Measurements from ENCODE around the gene CCDC24.
A peak's percentile ranks its signal among the peaks of the same experiment; 100 is the strongest.

Gene CCDC24

DNA sequence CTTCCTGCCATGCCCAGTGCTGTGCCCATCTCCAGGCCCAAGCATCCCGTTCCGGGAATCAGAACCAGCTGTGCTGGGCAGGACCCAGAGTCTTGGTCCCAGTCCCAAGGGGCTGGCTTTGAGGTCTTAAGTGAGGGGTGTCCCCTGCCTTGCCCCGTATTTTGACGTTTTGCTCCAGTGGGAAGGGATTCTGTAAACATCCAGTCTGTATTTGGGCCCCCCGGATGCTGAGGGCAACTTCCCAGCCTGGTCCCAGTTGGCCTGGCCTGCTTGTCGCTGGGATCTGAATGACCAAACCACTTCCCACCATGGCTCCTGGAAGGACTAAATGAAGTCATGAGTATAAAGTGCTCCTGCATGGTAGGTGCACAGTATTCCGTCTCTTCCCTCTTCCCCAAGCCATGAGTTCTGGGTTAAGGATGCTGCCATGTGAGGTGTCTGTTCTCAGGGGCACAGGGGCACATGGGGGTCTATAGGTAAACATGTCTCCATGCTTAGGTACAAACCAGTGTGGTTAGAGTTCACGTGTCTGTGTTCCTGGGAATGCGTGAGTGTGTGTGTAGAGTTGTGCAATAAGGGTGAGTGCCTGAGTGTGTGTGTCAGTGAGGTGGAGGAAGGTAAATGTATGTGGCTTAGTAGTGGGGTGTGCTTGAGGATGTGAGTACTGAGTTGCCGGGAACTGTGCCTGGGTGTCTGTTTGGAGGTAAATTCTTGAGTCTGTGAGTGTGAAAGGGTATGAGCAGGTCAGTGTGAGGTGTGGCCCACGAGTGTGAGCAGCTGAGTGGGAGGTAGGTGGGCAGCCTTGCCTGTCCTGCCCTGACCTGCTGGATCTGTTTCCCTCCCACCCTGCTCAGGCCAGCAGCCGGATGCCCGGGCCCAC, 10.9 kb upstream of the CCDC24 start:
- Histone ChIP-seq H3K4me1 (peaks cover 34% of the 10 kb centered on the region), H3K27me3 (ENCODE audit: low read depth) (no peaks in the 10 kb centered on the region), H3K9me3 (no peaks in the 10 kb centered on the region), H3K36me3 (replicated peaks) (peaks cover 44% of the 10 kb centered on the region), H3K4me3 (peak overlapping the region; percentile 54)
- no peak for DNase-seq (ENCODE audit: low spot score in 2 of 2)
- in situ Hi-C loops (cut with MboI; ENCODE audit: low sequenced_read_pairs): no loop called here

DNA sequence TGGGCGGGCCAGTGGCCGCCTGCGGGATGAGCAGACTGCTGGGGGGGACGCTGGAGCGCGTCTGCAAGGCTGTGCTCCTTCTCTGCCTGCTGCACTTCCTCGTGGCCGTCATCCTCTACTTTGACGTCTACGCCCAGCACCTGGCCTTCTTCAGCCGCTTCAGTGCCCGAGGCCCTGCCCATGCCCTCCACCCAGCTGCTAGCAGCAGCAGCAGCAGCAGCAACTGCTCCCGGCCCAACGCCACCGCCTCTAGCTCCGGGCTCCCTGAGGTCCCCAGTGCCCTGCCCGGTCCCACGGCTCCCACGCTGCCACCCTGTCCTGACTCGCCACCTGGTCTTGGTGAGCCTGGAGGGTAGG, 10.3 kb upstream of the CCDC24 start:
- no peak overlapping the region for H3K4me3 ChIP-seq
- H3K27me3 ChIP-seq (ENCODE audit: low read depth): no peaks in the 10 kb centered on the region
- peaks cover 51% of the 10 kb centered on the region for H3K36me3 ChIP-seq (replicated peaks)
- no peak for DNase-seq (ENCODE audit: low spot score in 2 of 2)
- H3K4me1 ChIP-seq: peaks cover 34% of the 10 kb centered on the region
- in situ Hi-C loops (cut with MboI; ENCODE audit: low sequenced_read_pairs): no loop called here
- no peaks in the 10 kb centered on the region for H3K9me3 ChIP-seq

DNA sequence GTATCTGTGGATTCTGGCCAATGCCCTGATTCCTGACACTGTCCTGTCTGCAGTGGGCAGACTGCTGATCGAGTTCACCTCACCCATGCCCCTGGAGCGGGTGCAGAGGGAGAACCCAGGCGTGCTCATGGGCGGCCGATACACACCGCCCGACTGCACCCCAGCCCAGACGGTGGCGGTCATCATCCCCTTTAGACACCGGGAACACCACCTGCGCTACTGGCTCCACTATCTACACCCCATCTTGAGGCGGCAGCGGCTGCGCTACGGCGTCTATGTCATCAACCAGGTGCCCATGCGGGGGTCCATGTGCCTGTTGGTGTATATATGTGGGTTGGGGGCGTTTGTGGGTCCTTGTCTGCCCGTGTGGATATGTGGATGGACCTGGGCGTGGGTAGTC, 9.8 kb upstream of the CCDC24 start:
- H3K36me3 ChIP-seq (replicated peaks): peaks cover 47% of the 10 kb centered on the region
- no peak for DNase-seq (ENCODE audit: low spot score in 2 of 2)
- H3K4me1 ChIP-seq: peaks cover 29% of the 10 kb centered on the region
- no peaks in the 10 kb centered on the region for H3K9me3 ChIP-seq
- H3K27me3 ChIP-seq (ENCODE audit: low read depth): no peaks in the 10 kb centered on the region
- in situ Hi-C loops (cut with MboI; ENCODE audit: low sequenced_read_pairs): no loop called here
- H3K4me3 ChIP-seq: no peak overlapping the region

DNA sequence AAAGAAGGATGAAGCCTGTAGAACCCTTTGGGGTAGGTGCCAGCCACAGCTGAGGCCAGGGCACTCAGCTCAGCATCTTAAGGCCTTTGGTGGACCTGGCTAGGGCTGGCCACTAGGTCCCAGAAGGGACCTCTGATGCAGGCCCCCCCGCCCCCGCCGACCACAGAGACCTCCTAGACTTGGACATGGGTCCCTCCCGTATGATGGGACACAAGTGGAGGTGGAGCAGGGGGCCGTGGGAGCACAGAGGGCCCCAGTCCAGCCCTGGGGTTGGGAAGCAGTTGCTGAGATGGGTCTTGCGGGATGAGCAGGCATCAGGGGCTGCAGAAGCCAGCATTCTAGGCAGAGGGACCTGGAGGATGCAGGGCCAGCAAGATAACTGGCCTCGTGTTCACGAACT, 9.2 kb upstream of the CCDC24 start:
- H3K36me3 ChIP-seq (replicated peaks): peaks cover 41% of the 10 kb centered on the region
- H3K4me3 ChIP-seq: no peak overlapping the region
- in situ Hi-C loops (cut with MboI; ENCODE audit: low sequenced_read_pairs): no loop called here

DNA sequence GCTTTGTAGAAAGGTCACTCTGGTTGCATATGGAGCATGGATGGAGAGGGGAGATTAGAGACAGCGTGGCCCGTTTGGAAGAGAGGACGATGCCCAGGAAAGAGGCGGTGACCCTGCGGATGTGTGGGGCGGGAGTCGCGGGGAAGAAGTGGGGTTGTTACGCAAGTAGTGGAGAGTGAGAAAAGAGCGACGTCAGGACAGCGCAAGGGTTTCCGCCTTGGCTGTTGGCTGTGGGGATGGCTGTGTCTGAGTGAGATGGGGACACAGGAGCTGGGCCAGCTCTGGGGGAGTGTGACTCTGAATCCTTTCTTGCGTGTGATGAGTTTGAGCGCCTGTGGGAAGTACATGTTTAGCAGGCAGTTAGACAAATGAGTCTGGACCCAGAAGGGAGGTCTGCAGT, 8.6 kb upstream of the CCDC24 start:
- peaks cover 18% of the 10 kb centered on the region for H3K4me1 ChIP-seq
- H3K27me3 ChIP-seq (ENCODE audit: low read depth): no peaks in the 10 kb centered on the region
- DNase-seq (ENCODE audit: low spot score in 2 of 2): no peak
- no peak overlapping the region for H3K4me3 ChIP-seq
- peaks cover 36% of the 10 kb centered on the region for H3K36me3 ChIP-seq (replicated peaks)
- in situ Hi-C loops (cut with MboI; ENCODE audit: low sequenced_read_pairs): no loop called here
- no peaks in the 10 kb centered on the region for H3K9me3 ChIP-seq

More for the DNA sequence above, 9.2 kb upstream of the CCDC24 start:
- Histone ChIP-seq H3K27me3 (ENCODE audit: low read depth) (no peaks in the 10 kb centered on the region), H3K4me1 (peaks cover 23% of the 10 kb centered on the region), H3K9me3 (no peaks in the 10 kb centered on the region)
- no peak for DNase-seq (ENCODE audit: low spot score in 2 of 2)

DNA sequence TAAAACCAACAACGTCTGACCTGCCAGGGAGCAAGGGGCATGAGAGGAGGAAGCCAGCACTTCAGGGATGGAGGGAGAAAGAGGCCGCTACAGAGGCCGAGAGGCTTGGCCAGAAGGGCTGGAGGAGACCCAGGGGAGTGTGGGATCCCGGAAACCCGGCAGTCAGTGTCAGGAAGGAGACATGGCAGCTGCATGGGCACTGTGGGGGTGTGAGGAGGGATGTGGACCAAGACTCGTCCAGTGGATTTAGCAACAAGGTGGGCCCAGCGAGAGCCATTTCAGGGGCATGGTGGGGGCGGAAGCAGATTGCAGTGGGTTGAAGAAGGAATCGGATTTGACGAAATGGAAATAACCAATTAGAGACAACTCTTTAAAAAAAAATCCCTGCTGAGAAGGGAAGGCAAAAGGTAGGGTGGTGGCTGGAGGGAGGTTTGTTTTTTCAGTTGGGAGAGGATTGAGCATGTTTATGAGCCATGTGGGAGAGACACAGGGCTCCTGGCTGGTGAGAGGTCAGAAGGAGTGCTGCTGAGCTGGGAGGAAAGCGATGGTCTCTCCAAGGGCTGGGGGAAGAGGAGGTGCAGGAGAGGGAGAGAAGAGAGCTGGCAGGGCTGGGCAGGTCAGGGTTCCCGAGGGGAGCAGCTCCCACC, 8.0 kb upstream of the CCDC24 start:
- Histone ChIP-seq H3K36me3 (replicated peaks) (peaks cover 31% of the 10 kb centered on the region), H3K27me3 (ENCODE audit: low read depth) (no peaks in the 10 kb centered on the region), H3K4me3 (no peak overlapping the region), H3K4me1 (peaks cover 12% of the 10 kb centered on the region), H3K9me3 (no peaks in the 10 kb centered on the region)
- in situ Hi-C loops (cut with MboI; ENCODE audit: low sequenced_read_pairs): no loop called here
- DNase-seq (ENCODE audit: low spot score in 2 of 2): no peak

DNA sequence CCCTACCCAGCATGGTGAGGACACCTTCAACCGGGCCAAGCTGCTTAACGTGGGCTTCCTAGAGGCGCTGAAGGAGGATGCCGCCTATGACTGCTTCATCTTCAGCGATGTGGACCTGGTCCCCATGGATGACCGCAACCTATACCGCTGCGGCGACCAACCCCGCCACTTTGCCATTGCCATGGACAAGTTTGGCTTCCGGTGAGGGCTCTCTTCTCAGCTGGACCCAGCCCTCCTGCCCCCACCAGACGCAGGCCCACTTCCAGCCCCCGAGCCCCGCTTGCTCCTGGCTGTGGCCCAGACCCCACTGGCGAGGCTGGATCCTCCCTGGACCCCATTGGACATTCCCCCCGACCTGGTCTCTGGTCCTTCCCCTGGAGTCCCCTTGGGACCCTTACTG, 6.5 kb upstream of the CCDC24 start:
- Histone ChIP-seq H3K4me3 (no peak overlapping the region), H3K36me3 (replicated peaks) (peaks cover 29% of the 10 kb centered on the region), H3K27me3 (ENCODE audit: low read depth) (no peaks in the 10 kb centered on the region), H3K9me3 (no peaks in the 10 kb centered on the region), H3K4me1 (peaks cover 8% of the 10 kb centered on the region; the same call in 1 of the 2 replicates)
- in situ Hi-C loops (cut with MboI; ENCODE audit: low sequenced_read_pairs): no loop called here
- no peak for DNase-seq (ENCODE audit: low spot score in 2 of 2)

DNA sequence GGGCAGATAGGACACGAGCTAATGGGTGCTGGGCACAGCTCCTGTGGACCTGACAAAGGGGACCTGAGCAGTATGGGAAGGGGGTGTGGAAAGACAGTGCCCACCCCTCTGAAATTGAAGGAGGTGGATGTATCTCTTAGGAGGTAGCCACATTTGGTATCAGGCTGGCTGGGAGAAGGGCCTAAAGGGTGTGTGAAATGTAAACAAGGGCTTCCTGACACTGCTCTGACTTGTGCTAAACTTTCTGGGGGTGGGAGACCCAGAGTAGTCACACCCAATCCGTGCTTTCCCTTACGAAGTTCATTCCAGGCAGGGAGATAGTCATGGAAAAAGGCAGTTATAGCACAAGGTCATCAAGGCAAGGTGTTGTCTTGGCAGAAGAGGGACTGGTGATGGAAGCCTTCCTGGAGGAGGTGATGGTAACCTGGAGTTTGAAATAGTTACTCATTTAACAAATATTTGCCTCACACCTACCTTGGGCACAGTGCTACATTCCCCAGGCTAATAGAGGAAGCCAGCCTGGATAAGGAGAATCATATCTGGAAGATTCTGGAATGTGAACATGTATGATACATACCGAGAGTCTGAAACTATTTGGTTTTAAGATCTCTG, 5.3 kb upstream of the CCDC24 start:
- peaks cover 5% of the 10 kb centered on the region; the same call in 1 of the 2 replicates for H3K4me1 ChIP-seq
- peaks cover 29% of the 10 kb centered on the region for H3K36me3 ChIP-seq (replicated peaks)
- H3K9me3 ChIP-seq: no peaks in the 10 kb centered on the region
- H3K27me3 ChIP-seq (ENCODE audit: low read depth): no peaks in the 10 kb centered on the region
- H3K4me3 ChIP-seq: no peak overlapping the region
- no peak for DNase-seq (ENCODE audit: low spot score in 2 of 2)
- in situ Hi-C loops (cut with MboI; ENCODE audit: low sequenced_read_pairs): no loop called here

DNA sequence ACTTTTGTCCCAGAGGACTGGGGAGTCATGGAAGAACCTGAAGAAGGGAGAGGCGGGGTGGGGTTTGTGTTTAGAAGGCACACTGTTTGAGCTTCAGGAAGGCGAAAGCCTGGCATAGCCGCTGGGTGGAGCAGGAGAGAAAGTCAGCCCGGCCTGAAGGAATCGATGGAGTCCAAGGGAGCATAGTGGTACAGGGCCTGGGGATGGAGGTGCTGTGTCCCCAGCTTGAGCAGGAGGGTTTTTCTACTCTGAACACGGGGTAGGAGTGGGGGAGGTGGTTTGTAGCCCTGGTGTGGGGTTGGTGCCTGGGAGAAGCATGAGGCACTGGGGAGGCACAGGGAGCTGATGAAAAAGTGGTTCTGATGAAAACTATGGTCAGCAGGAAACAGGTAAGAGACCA, 4.7 kb upstream of the CCDC24 start:
- peaks cover 6% of the 10 kb centered on the region; the same call in 1 of the 2 replicates for H3K4me1 ChIP-seq
- no peaks in the 10 kb centered on the region for H3K9me3 ChIP-seq
- in situ Hi-C loops (cut with MboI; ENCODE audit: low sequenced_read_pairs): no loop called here
- DNase-seq (ENCODE audit: low spot score in 2 of 2): no peak
- H3K27me3 ChIP-seq (ENCODE audit: low read depth): no peaks in the 10 kb centered on the region
- peaks cover 27% of the 10 kb centered on the region for H3K36me3 ChIP-seq (replicated peaks)
- H3K4me3 ChIP-seq: no peak overlapping the region

DNA sequence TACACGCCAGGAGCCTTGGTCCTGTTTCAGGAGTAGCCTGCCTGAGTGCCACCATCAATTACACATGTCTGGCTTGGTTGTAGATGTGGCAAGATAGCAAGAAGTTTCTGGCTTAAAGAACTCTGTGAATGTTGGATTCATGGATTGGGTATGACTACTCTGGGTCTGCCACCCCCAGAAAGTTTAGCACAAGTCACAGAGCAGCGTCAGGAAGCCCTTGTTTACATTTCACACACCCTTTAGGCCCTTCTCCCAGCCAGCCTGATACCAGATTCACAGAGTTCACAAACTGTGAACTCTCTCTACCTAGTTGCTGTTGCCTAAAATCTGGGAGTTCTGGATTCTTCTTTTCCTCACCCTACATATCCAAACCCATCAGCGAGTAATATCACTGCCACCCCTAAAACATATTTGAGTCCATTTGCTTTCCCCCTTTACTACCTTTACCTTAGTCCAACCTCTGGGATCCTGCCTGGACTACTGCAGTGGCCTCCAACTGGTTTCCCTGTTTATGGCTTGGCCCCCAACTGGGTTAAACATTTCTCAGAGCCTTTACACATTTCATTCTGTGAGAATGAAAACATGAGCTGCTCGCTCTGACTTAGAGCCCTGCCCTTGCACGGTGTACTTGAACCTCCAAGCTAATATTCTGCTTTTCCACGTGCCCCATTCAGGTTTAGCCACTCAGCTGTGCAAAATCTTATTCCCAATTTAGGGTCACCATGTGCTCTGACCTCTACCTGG, 4.1 kb upstream of the CCDC24 start:
- no peak for DNase-seq (ENCODE audit: low spot score in 2 of 2)
- H3K4me1 ChIP-seq: peaks cover 11% of the 10 kb centered on the region; the same call in 1 of the 2 replicates
- in situ Hi-C loops (cut with MboI; ENCODE audit: low sequenced_read_pairs): no loop called here
- no peaks in the 10 kb centered on the region for H3K27me3 ChIP-seq (ENCODE audit: low read depth)
- peaks cover 22% of the 10 kb centered on the region for H3K36me3 ChIP-seq (replicated peaks)
- H3K4me3 ChIP-seq: no peak overlapping the region
- no peaks in the 10 kb centered on the region for H3K9me3 ChIP-seq

DNA sequence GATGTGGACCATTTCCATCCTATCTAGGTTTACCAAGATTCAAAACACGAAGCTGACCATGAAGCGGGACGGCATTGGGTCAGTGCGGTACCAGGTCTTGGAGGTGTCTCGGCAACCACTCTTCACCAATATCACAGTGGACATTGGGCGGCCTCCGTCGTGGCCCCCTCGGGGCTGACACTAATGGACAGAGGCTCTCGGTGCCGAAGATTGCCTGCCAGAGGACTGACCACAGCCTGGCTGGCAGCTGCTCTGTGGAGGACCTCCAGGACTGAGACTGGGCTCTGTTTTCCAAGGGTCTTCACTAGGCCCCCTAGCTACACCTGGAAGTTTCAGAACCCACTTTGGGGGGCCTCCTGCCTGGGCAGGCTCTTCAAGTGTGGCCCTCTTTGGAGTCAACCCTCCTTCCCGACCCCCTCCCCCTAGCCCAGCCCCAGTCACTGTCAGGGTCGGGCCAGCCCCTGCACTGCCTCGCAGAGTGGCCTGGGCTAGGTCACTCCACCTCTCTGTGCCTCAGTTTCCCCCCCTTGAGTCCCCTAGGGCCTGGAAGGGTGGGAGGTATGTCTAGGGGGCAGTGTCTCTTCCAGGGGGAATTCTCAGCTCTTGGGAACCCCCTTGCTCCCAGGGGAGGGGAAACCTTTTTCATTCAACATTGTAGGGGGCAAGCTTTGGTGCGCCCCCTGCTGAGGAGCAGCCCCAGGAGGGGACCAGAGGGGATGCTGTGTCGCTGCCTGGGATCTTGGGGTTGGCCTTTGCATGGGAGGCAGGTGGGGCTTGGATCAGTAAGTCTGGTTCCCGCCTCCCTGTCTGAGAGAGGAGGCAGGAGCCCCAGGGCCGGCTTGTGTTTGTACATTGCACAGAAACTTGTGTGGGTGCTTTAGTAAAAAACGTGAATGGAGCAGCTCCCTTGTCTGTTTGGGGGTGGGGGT, 864 bp upstream of the CCDC24 start:
- peaks cover 11% of the 10 kb centered on the region; the same call in 1 of the 2 replicates for H3K4me1 ChIP-seq
- H3K9me3 ChIP-seq: no peaks in the 10 kb centered on the region
- H3K4me3 ChIP-seq: peak overlapping the region; percentile 56
- H3K36me3 ChIP-seq (replicated peaks): peaks cover 8% of the 10 kb centered on the region
- H3K27me3 ChIP-seq (ENCODE audit: low read depth): no peaks in the 10 kb centered on the region
- peak in 1 of 2 experiments; percentile 31 for DNase-seq (ENCODE audit: low spot score in 2 of 2)
- in situ Hi-C loops (cut with MboI; ENCODE audit: low sequenced_read_pairs): no loop called here

DNA sequence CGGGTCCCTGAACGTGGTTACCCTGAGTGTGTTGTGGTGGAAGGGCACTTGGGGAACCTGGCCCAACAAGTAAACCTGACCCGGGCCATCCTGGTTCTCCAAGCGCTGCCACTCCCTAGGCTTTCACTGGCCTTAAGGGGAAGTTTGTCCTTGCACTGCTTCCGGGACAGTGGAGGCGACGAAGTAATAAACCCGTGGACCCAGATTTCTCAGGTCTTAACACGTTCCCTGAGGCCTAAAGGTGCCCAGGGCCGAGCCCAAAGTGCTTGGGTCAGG, 261 bp upstream of the CCDC24 start:
- H3K27me3 ChIP-seq (ENCODE audit: low read depth): no peaks in the 10 kb centered on the region
- in situ Hi-C loops (cut with MboI; ENCODE audit: low sequenced_read_pairs): no loop called here
- peaks cover 2% of the 10 kb centered on the region for H3K36me3 ChIP-seq (replicated peaks)
- H3K9me3 ChIP-seq: no peaks in the 10 kb centered on the region
- peak overlapping the region; percentile 56 for H3K4me3 ChIP-seq
- no peak for DNase-seq (ENCODE audit: low spot score in 2 of 2)
- H3K4me1 ChIP-seq: peaks cover 11% of the 10 kb centered on the region; the same call in 1 of the 2 replicates

Data from HAP-1 (cell line).